Brain pericyte (primary cell): ENCODE data around the gene KIF11.

ENCODE experiments used
- DNase-seq: peaks from one replicate; pipeline ENCODE4 v3.0.0-alpha.2; 2012; ENCODE audit warnings: low read depth, low spot score

KIF11 gene

DNA sequence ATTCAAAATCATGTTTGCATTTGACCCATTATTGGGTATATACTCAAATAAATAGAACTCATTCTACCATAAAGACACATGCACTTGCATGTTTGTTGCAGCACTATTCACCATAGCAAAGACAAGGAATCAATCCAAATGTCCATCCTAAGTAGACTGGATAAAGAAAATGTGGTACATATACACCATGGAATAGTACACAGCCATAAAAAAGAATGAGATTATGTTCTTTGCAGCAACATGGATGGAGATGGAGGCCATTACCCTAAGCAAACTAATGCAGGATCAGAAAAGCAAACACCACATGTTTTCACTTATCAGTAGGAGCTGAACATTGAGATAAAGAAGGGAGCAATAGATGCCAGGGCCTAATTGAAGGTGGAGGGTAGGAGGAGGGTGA lies 84.8 kb downstream of the KIF11 start:
- no peak for DNase-seq

DNA sequence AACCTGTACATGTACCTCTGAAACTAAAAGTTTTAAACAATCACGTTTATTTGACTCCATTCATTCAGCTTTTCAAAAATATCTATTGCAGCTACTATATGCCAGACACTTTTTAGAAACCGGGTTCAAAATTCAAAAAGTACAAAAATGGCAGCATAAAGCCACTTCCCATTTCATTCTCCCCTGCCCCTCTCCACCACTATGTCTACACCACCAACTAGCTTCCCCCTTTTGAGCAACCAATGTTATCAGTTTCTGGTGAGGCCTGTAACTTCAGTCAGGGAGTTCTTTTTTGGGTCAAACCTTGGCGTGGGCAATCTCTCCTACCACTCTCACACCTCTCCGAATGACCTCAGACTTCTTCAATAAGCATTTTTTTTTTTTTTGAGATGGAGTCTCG lies 85.3 kb downstream of the KIF11 start:
- DNase-seq, result no peak

DNA sequence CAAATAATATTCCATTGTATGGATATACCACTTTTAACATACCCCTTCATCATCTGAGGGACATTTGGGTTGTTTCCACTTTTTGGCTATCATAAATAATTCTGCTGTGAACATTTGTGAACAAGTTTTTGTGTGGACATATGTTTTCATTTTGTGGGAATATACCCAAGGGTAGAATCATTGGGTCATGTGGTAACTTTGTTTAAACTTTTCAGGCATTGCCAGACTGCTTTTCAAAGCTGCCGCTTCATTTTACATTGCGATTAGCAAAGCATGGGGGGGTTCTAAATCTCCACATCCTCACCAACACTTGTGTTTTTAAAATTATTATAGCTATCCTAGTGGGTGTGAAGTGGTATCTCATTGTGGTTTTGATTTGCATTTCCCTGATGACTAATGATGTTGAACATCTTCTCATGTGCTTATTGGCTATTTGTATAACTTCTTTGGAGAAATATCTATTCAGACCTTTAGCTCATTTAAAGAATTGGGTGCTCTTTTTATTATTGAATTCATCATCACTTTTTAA lies 88.4 kb downstream of the KIF11 start:
- DNase-seq, result no peak

DNA sequence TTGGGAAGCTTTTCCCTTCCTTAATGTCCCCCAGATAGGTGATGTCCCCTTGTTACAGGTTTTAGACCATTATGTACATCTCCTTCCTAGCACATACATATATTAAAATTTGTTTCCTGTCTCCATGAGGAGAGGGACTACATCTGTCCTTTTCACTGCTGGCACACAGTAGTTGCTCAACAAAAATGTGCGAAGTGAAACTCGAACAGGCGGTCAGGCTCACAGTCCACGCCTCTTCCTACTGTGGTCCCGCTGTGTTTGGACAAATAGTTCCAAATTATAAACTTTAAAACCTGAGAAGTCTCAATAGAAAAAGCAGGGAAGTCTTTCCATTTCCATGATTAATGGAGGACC lies 95.6 kb downstream of the KIF11 start:
- DNase-seq, result no peak

DNA sequence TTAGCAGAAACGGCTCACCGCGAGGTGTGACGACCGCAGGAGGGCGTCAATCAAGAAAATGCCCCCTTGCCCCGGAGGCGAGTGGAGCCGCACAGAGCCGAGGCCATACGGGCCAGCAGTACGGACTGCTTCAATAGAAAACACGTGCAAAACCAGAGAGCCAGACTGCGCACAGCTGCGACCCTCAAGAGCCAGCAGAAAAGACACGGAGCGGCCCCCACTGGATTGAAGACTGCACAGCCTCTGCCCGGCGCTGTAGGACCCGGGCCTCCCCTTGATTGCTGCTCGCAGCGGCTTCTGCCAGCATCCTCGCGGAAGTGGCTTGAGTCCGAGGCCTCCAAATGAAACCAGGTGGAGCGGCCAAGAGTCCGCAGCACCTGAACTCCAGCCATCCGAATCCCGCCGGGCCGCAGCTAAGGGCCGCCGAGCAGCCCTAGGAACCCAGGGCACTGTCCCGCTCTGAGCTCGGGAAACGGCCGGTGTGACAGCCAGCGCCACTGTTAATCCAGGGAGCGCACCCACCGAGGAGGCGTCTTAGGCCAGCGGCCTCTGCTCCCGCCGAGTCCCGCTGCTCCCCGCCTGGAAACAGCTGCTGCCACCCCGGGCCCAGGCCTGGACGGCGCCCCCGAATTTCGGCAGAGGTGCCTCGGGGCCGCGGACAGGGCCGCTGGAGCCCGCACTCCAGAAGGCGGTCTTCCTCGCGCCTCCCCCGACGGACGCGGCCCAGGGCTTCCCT lies 96.2 kb downstream of the KIF11 start:
- no peak for DNase-seq

DNA sequence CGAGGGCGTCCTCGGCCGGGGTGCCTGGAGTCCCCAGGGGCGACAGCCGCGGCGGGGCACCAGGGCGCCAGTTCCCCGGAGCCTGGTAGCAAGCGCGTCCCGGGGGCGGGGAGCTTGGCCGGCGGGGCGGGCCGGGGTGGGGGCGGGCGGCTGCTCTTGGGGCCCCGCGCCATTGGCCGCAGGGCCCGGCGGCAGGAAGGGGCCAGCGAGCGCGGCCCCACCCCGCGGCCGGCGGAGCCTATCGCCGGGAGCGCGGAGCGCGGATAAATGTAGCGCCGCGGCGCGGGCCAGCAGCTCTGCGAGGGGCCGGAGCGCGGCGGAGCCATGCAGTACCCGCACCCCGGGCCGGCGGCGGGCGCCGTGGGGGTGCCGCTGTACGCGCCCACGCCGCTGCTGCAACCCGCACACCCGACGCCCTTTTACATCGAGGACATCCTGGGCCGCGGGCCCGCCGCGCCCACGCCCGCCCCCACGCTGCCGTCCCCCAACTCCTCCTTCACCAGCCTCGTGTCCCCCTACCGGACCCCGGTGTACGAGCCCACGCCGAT lies 96.8 kb downstream of the KIF11 start, which contains the start of gene HHEX:
TSS of gene HHEX (plus strand) at position 293 of the 548 bp plus-strand sequence. CDS start at position 325, 32 bp downstream.
- DNase-seq, result no peak

DNA sequence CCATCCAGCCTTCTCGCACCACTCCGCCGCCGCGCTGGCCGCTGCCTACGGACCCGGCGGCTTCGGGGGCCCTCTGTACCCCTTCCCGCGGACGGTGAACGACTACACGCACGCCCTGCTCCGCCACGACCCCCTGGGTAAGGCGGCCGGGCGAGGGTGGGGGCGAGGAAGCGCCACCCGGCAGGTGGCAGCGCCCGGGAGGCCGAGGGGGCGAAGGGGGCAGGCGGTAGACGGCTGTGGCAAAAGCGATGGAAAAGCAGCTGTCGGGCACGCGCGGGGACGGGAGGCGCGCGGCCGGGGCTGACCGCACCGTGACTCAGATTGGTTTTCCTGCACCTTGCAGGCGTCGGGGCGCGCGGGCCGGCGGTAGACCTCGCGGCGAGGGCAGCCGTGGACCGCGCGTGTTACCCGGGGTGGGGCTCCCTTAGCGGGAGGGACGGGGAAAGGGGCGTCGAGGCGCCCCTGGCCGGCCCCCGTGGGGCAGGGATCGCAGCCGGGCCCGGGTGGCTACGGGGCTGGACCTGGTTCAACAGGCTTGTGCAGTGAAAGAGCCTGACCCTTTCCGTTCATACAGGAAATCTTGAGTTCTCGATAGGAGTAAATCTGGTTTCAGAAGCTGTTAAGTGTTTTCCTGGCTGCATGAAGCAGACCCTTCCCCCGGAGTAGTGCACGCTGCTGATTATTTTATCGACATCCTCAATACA lies 97.4 kb downstream of the KIF11 start:
- no peak for DNase-seq

DNA sequence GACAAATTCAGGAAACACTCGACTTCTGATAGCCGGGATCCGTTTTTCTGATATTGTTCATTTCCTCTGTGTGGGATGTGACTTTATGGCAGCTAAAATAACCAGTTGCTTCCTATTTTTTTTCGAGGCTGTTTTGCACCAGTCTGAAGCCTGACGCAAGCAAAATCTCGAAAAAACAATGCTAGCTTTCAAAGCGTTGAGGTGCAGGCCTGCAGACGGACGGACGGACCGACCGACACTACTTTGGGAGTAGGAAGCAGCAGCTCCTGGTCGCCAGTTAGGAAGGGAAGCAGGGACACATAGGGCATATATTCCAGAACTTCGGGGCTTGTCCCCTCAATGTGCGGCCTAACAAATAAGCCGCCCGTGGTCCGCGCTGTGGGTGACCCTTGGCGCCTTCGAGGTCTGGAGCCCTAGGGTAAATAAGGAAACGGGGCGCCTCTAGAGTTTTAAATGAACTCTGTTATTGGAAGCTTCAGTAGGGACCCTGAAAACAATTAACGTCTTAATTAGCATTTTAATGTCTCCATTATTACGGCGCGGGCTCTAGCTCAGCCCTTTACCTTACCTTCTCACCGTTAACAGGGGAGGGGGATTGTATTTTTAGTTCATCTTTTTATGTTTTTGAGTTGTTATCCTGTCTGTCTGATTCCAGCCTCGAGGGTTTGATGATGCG lies 98.1 kb downstream of the KIF11 start:
- DNase-seq, result no peak

DNA sequence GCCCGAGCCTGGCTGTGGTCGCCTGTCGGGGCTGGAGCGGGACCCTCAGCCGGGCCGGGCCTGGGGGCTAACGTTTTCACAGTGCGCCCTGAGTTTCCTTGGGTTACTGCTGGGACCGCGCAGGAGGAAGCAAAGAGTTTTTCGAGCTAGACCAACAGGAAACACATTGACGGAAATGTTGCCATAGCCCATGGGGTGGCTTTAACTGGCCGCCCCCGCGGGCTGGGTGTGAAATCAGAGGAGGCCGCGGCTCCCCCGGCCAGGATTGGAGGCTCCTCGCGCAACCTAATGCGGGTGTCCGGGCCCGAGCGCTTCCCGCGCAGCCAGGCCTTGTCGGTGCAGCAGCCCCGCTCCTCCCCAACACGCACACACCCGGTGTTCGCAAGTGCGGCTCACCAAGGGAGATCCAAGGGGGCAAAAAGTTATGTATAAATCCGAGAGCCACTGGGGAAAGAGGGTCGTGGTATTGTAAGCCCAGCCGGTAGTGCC lies 98.7 kb downstream of the KIF11 start:
- no peak for DNase-seq

DNA sequence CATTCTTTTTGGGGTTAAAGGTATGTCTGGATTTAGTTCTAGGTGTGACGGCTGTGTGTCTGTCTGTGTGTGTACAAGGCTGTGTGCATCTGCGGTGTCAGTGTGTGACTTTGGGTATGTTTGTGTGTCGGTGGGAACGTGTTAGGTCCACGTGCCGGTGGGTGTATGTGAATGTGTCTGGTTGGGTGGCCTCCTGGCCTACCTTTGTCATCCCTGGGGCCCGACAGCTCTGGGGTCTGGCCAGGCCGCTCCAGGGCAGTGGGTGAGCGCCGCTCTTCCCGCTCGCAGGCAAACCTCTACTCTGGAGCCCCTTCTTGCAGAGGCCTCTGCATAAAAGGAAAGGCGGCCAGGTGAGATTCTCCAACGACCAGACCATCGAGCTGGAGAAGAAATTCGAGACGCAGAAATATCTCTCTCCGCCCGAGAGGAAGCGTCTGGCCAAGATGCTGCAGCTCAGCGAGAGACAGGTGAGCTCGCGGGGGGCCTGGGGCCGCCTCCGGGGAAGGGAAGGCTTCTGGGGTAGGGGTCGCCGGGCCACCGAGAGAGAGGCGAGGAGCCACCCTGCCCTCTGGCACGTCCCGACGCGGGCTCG lies 99.2 kb downstream of the KIF11 start:
- no peak for DNase-seq

DNA sequence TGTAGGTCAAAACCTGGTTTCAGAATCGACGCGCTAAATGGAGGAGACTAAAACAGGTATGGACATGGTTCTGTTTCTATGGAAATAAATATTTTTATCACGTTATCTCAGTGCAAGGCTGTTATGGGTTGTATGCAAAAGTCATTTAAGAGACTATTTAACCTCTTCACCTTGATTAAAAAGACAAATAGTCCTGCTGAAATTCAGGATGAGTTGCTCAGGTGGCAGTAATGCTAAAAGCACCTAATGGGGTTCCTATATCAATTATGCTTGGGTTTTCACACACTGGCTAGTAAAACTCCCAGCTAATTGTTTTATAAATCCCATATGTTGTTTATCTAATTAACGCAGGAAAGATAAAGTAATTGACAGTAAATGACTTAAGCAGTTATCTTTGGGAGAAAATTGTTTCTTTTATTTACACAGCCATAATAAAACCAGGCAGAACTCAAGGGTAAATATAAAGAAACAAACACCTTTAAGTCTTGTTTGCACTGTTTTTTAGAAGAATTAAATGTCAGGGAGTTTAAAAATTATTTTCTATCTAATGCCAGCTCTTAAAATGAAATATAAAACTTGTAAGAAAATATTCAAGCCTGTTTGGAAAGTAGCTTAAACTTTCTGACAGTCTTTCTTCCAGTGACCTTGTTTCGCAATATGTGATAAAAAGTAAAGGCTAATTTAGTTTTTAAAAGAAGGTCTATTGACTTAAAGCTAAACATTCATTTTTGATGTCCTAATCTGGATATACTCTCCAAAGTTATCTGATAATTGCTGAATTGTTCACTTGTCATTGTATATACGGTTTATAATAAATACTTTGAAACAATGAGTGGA lies 100.0 kb downstream of the KIF11 start:
- no peak for DNase-seq

DNA sequence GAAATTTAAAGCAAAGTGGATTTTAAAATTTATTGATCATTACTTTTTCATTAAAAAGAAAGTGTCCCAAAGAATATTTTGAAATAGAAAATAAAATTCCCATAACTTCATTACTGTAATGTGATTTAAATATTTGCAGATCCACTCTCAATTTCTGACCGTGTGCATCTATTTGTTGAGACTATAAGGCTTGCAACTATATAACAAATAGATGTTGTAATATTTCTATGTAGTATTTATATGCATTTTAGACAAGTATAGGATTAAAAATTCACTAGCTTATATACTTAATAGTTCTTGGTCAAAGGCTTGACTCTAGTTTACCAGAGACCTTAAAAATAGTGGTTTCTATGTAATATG lies 100.6 kb downstream of the KIF11 start:
- no peak for DNase-seq

DNA sequence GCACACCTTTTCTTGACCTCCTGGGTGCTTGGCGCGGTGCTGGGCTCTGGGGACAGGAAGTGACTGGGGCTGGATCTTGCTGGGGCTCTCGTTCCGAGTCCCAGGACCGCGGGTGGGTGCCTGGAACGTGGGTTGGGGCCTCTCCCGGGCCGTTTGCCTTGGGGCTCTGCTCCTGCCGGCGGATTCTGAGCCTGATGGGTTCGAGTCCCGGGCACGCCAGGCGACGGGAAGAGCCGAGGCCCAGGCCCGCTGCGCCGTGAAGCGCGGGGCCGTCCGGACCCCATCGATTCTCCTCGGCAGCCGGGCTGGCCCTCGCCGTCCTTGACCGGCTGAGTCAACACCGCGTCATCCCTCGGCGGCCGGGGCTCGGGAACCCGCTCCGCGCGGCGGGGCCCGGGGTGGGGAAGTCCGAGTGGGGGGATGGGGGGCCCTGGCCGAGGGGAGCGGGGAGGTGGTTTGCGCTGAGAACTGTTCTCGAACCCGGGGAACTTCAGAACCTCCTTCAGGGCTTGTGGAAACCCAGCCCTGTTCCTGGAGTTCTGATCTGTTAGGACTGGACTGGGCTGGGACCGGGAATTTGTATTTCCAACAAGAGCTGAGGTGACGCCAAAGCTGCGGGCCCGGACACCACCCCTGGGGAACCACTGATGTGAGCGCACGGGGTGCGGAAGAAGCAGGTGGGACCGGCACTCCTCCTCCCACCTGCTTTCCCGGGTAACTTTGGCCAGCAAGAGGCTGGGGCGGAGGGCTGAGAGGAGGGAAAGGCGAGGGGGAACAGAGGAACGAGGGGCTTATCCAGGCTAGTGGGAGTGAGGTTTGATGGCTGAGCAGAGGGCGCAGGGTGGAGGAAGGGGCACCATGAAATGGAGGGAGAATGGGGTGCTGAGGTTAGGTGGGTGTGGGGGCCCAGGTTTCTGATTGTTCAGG lies 103.0 kb downstream of the KIF11 start:
- DNase-seq, result no peak

DNA sequence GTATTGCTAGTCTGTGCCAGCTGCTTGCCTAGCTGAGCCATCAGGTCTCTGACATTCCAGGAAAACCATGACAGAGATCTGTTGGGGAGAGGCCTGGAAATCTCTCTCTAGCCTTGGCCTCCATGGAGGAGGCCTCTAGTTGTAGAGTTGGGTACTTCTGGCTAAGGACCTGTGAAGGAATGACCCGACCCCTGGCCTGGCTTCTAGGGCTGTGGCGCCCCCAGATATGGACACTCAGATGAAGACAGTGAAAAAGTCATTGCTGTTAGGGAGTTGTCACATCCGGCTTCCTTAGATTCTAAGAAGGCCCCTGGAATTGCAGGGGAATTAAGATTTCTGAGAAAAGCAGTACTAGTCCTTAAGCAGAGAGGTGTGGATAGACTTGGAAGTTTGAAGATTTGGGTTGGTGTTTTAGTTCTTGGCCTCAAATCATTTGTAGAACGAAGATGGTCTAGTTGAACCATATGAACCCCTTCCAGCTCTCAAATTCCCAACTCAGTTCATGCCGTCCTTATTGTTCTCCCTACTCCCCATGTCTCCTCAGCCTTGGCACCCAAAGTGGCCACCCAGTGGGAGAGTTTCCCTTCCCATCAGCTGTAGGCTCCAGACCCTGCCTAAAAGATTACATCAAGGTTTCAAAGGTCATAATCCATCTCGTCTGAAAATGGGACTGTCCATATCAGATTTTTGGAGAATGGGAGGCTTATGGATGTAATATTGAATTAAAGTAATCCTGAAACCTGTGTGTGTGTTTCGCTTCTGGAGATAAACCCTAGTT lies 103.9 kb downstream of the KIF11 start:
- no peak for DNase-seq

DNA sequence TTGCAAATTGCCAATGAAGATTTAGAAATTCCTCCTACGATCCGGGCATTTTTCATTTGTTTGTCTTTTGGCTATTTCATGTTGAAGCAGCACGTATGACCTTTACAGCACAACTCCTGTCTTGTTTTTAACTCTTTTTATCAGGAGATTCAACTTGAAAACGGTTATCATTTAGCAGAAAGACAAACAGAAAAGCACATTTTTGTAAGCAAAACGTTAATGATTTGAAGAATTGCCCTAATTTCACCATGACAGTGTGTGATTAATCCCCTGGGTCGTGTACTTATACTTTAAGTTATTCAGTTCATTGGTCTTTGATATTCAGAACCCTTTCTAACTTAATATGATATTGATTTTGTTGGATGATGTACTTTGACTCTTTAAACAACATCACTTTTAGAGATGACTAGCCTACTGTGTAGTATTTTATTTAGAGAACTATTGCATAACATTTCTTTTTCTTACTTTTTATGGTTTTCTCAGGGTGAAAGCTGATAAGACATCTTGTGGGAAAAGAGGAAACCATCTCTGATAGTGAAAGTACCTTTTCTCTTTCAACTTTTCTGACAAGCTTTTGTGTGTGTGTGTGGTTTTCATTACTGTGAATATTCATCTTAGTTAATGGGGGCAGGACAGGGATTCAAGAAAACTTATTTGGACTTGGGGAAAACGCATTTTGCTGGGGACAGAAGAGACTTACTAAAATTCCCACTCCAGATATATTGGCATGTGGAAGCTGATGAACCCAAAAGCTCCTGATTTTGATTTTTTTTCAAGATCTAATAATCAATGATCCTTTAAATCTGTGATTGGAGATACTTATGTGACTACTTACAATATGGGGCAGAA lies 105.0 kb downstream of the KIF11 start:
- no peak for DNase-seq

DNA sequence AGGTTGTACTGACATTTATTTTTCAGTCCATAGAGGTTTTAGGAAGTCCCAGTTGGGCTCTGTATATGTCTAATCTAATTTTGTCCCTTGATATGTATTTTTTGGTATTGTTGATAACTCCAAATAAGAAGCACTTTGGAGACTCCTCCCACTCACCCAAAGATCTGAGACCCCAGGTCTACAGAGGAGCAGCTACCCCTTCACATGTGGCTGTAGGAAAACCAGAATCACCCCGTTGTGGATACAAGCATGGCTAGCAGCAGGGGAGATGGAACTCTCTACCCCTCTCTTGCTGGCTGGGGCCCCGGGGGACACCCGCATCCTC lies 106.2 kb downstream of the KIF11 start:
- no peak for DNase-seq

DNA sequence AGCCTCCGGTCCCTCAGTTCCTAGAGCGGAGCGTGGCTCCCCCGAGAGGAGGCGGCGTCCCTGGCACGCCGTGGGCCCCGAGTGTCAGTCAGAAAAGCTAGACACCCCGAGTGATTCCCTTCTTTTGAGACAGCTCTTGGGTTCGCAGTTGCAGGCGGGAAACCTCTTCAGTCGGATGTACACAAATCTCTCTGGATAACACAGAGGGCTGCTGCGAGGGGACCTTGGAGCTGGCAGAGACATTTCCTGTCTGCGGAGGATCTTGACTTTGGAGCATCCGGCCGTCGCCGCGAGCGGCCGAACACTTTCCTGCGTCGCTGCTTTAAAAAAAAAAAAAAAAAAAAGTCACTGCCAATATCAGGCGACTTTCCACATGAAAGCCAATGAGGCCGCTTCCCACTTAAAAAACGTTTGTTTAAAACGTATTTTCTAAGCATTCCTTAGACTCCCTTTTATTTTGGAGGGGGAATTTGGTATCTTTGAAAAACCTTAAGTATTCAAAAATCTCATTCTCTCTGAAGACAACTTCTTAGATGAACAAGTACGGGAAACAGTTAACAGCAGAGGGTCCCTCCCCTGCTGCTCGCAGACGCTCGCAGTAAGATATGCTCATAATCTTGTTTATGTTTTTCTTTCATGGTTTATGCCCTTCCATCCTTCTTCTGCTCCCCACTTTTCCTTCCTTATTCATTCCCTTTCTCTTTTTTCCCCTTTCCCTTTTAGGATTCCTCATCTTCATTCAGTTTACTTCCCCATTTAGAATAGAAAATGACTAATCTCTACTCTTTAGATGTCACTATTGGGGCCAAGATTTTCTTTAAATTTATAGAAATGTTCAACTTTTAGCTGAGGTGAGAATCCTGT lies 106.8 kb downstream of the KIF11 start:
- DNase-seq, result no peak
